ENCODE measurements around the gene CREB3L2.

CREB3L2 gene

GRCh38 chr7:137937202-137937560 is 64.7 kb downstream of the CREB3L2 start:
- Histone ChIP-seq H3K4me2 (ENCODE audit: low read depth, low read length, poor library complexity, severe bottlenecking) (no peak overlapping the region), H3K27ac (ENCODE audit: low read depth, low read length) (no peak overlapping the region), H3K27me3 (ENCODE audit: low read length) (no peaks in the 10 kb centered on the region), H3K9me3 (ENCODE audit: insufficient read depth, low read length) (no peaks in the 10 kb centered on the region), H3K36me3 (ENCODE audit: low read length) (no peaks in the 10 kb centered on the region), H3F3A (ENCODE audit: insufficient read depth) (no peaks in the 10 kb centered on the region), H3K4me3 (ENCODE audit: insufficient read depth, low read length, poor library complexity, severe bottlenecking) (no peak overlapping the region), H2AFZ (ENCODE audit: low read depth, low read length, severe bottlenecking) (no peak overlapping the region), H3K79me2 (ENCODE audit: insufficient read depth, low read length) (no peaks in the 10 kb centered on the region), H3K9me2 (replicated peaks; ENCODE audit: insufficient read depth, low read length) (no peaks in the 10 kb centered on the region), H3K9ac (ENCODE audit: low read length) (no peak overlapping the region), H4K20me1 (ENCODE audit: low read depth, low read length) (no peaks in the 10 kb centered on the region)
- TF ChIP-seq, protein P1, sequence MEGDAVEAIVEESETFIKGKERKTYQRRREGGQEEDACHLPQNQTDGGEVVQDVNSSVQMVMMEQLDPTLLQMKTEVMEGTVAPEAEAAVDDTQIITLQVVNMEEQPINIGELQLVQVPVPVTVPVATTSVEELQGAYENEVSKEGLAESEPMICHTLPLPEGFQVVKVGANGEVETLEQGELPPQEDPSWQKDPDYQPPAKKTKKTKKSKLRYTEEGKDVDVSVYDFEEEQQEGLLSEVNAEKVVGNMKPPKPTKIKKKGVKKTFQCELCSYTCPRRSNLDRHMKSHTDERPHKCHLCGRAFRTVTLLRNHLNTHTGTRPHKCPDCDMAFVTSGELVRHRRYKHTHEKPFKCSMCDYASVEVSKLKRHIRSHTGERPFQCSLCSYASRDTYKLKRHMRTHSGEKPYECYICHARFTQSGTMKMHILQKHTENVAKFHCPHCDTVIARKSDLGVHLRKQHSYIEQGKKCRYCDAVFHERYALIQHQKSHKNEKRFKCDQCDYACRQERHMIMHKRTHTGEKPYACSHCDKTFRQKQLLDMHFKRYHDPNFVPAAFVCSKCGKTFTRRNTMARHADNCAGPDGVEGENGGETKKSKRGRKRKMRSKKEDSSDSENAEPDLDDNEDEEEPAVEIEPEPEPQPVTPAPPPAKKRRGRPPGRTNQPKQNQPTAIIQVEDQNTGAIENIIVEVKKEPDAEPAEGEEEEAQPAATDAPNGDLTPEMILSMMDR (IDR thresholded peaks at IDR 0.05; ENCODE audit: insufficient read depth, low read length, poor library complexity, severe bottlenecking) = no peak
- no peak for TF ChIP-seq EZH2phosphoT487 (conservative IDR thresholded peaks at IDR 0.05; ENCODE audit: low read length)

- no peak overlapping the region for H3K4me2 ChIP-seq (ENCODE audit: low read depth, low read length, poor library complexity, severe bottlenecking)
- no peaks in the 10 kb centered on the region for H3K36me3 ChIP-seq (ENCODE audit: low read length)
- H3K27ac ChIP-seq (ENCODE audit: low read depth, low read length) = no peak overlapping the region
- no peak overlapping the region for H3K4me3 ChIP-seq (ENCODE audit: insufficient read depth, low read length, poor library complexity, severe bottlenecking)
- H3K9me2 ChIP-seq (replicated peaks; ENCODE audit: insufficient read depth, low read length) = no peaks in the 10 kb centered on the region
- H2AFZ ChIP-seq (ENCODE audit: low read depth, low read length, severe bottlenecking) = no peak overlapping the region
- H3F3A ChIP-seq (ENCODE audit: insufficient read depth) = no peaks in the 10 kb centered on the region
- H3K27me3 ChIP-seq (ENCODE audit: low read length) = no peaks in the 10 kb centered on the region
- H3K79me2 ChIP-seq (ENCODE audit: insufficient read depth, low read length) = no peaks in the 10 kb centered on the region
- no peak overlapping the region for H3K9ac ChIP-seq (ENCODE audit: low read length)
- no peaks in the 10 kb centered on the region for H4K20me1 ChIP-seq (ENCODE audit: low read depth, low read length)
- H3K9me3 ChIP-seq (ENCODE audit: insufficient read depth, low read length) = no peaks in the 10 kb centered on the region
- TF ChIP-seq, protein P1 (IDR thresholded peaks at IDR 0.05; ENCODE audit: insufficient read depth, low read length, poor library complexity, severe bottlenecking) = no peak
- TF ChIP-seq EZH2phosphoT487 (conservative IDR thresholded peaks at IDR 0.05; ENCODE audit: low read length) = no peak
Observed at GRCh38 chr7:137936509-137937201, 65.2 kb downstream of the CREB3L2 start.

GRCh38 chr7:137935884-137936508 is 65.9 kb downstream of the CREB3L2 start:
- Histone ChIP-seq H2AFZ (ENCODE audit: low read depth, low read length, severe bottlenecking) (no peak overlapping the region), H3K79me2 (ENCODE audit: insufficient read depth, low read length) (no peaks in the 10 kb centered on the region), H3K4me2 (ENCODE audit: low read depth, low read length, poor library complexity, severe bottlenecking) (no peak overlapping the region), H3K9ac (ENCODE audit: low read length) (no peak overlapping the region), H4K20me1 (ENCODE audit: low read depth, low read length) (no peaks in the 10 kb centered on the region), H3K9me2 (replicated peaks; ENCODE audit: insufficient read depth, low read length) (no peaks in the 10 kb centered on the region), H3K27ac (ENCODE audit: low read depth, low read length) (no peak overlapping the region), H3K9me3 (ENCODE audit: insufficient read depth, low read length) (no peaks in the 10 kb centered on the region), H3K36me3 (ENCODE audit: low read length) (no peaks in the 10 kb centered on the region), H3F3A (ENCODE audit: insufficient read depth) (no peaks in the 10 kb centered on the region), H3K4me3 (ENCODE audit: insufficient read depth, low read length, poor library complexity, severe bottlenecking) (no peak overlapping the region), H3K27me3 (ENCODE audit: low read length) (no peaks in the 10 kb centered on the region)
- no peak for TF ChIP-seq EZH2phosphoT487 (conservative IDR thresholded peaks at IDR 0.05; ENCODE audit: low read length)
- TF ChIP-seq, protein P1 (IDR thresholded peaks at IDR 0.05; ENCODE audit: insufficient read depth, low read length, poor library complexity, severe bottlenecking) = no peak

Data from SU-DHL-6 (cell line).